HG03432 (cell line): ENCODE results near the gene NEUROD1.

ENCODE experiments used
- ATAC-seq: cut with Tn5 transposase; IDR thresholded peaks from one replicate; pipeline ENCODE4 v1.9.1; 2021; ENCODE audit warnings: mild to moderate bottlenecking, moderate library complexity; ENCODE audit not compliant: unreplicated experiment

NEUROD1 gene

GRCh38 chr2:181643151-181643550, 37.2 kb downstream of the NEUROD1 start:
- ATAC-seq, result no peak

DNA sequence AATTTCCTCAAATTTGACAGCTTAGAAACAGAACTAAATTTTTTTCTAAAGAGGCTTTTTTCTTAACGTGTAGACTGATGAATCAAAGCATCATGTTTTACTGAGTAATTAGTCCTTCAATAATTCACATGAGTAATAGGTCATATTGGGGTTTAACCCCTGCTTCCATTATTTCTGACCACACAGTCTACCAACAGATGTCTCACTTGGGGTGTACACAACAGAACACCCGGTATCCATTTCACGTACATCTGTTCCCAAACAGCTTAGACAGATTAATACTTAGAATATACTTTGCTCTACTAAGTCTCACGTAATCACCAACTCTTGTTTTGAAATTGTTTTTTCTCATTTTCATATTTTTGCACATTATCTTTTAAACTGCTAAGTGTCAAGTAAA, 38.2 kb downstream of the NEUROD1 start:
- no peak for ATAC-seq

GRCh38 chr2:181639686-181640085, 40.6 kb downstream of the NEUROD1 start:
- no peak for ATAC-seq

DNA sequence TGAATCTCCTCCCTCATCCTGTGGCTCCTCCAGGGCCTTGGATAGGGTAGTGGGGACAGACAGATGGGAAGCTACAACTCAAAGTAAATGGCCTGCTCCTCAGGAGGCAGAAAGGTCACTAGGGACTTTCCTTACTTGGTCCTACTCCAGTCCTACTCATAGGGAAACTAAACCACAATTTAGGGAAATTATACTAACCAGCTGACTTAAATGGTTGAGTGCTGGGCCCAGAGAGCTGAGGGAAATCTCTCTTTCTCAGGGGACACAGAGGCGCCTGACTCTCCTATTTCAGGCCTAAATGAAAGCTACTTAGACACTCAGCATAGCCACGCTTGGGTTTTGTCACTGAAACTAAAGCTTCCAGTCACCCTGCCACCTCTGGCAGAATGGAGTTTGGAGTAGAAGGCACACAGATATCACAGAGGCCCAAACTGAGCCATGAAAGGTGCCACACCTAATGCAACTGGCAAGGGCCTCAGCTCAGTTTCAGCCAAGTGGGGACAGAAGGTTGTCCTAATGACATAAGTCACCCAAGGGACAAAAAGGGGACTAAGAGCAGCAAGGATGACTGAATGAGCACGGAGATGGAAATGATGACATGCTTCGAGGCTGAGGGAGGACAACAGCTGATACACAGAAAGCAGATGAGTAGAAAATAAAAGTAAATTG, 47.5 kb downstream of the NEUROD1 start:
- ATAC-seq, result peak; percentile 85

GRCh38 chr2:181628590-181629585, 51.4 kb downstream of the NEUROD1 start:
- ATAC-seq, result no peak

DNA sequence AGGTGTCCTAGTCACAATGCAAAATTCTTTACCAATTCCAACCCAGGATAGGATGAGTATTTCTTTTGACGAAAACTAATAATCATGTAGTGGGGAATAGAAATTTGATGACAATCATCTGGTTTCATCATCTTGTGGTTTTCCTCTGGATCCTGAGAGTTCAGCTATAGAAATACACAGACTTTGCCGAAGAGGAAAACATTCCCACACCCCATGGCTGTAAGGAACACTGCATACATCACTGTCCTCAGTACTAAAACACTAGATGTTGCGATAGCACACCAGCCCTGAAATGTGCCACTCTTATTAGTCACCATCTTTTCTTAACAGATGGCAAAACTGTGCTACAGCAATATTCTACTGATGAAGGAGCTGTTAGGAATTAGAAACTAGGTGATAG, 52.8 kb downstream of the NEUROD1 start:
- no peak for ATAC-seq

GRCh38 chr2:181626671-181627070, 53.6 kb downstream of the NEUROD1 start:
- ATAC-seq, result no peak
